GM19099 (cell line): ENCODE measurements around the gene GADD45B.

Experiments used
- POLR2A ChIP-seq: IDR thresholded peaks from 3 replicates; pipeline ENCODE4 v1.6.1; 2011; ENCODE audit warnings: low read depth; ENCODE audit not compliant: insufficient read length; ENCODE audit errors: extremely low read depth

Gene GADD45B

DNA sequence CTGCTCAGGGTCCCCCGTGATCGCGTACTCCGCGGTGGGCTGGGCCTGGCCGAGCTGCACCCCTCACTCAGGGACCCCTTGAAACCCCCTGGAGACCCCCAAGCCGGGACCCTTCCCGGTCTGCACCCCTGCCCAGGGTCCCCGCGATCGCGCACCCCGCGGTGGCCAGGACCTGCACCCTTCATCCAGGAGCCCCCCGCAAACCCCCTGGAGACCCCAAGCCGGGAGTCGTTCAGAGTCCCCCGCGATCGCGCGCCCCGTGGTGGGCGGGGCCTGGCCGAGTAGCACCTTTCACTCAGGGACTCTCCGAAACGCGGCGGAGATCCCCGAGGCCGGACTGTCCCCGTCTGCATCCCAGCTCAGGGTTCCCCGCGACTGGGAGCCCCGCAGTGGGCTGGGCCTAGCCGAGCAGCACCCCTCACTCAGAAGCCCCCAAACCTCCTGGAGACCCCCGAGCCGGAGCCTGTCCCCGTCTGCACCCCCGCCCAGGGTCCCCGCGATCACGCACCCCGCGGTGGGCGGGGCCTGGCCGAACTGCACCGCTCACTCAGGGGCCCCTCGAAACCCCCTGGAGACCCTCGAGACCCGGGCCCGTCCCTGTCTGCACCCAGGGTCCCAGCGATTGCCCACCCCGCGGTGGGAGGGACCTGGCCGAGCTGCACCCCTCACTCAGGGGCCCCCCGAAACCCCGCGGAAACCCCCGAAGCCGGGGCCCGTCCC lies 19.9 kb upstream of the GADD45B start:
- TF ChIP-seq POLR2A = no peak

DNA sequence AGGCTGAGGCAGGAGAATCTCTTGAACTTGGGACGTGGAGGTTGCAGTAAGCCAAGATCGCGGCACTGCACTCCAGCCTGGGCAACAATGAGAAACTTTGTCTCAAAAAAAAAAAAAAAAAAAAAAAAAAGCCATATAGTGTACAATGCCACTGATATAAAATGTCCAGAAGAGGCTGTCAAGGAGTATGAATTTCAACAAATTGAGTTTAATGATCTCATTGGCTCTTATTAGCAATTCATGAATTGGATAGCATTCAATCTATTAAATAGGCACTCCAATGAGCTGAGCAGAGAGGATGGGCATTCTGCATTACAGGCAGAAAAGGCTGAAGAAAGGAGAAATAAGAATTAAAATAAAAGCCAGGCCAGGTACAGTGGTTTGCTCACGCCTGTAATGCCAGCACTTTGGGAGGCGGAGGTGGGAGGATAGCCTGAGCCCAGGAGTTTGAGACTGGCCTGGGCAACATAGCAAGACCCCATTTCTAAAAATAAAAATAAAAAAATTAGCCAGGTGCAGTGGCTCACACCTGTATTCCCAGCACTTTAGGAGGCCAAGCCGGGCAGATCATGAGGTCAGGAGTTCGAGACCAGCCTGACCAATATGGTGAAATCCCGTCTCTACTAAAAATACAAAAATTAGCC lies 18.4 kb upstream of the GADD45B start:
- TF ChIP-seq POLR2A = no peak

DNA sequence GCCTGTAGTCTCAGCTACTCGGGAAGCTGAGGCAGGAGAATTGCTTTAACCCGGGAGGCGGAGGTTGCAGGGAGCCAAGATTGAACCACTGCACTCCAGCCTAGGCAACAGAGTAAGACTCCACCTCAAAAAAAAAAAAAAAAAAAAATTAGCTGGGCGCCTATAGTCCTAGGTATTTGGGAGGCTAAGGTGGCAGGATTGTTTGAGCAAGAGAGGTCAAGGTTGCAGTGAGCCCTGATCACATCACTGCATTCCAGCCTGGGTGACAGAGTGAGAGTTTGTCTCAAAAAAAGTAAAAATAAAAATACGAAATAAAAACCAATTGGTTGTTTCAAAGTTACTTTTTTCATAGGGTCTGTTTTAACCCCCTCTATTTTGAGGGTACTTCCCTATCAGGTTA lies 17.9 kb upstream of the GADD45B start:
- no peak for TF ChIP-seq POLR2A

DNA sequence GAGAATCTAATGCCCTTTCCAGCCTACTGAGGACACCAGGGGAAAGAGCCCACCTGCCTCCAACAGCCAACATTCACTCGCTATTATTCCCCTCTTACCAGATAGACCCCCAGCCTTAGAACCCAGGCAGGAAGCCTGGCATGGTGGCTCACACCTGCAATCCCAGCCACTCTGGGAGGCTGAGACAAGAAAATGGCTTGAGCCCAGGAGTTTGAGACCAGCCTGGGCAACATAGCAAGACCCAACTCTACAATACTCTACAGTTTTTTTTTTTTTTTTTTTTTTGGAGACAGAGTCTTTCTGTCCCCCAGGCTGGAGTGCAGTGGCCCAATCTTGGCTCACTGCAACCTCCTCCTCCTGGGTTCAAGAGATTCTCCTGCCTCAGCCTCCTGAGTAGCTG lies 15.7 kb upstream of the GADD45B start:
- no peak for TF ChIP-seq POLR2A

DNA sequence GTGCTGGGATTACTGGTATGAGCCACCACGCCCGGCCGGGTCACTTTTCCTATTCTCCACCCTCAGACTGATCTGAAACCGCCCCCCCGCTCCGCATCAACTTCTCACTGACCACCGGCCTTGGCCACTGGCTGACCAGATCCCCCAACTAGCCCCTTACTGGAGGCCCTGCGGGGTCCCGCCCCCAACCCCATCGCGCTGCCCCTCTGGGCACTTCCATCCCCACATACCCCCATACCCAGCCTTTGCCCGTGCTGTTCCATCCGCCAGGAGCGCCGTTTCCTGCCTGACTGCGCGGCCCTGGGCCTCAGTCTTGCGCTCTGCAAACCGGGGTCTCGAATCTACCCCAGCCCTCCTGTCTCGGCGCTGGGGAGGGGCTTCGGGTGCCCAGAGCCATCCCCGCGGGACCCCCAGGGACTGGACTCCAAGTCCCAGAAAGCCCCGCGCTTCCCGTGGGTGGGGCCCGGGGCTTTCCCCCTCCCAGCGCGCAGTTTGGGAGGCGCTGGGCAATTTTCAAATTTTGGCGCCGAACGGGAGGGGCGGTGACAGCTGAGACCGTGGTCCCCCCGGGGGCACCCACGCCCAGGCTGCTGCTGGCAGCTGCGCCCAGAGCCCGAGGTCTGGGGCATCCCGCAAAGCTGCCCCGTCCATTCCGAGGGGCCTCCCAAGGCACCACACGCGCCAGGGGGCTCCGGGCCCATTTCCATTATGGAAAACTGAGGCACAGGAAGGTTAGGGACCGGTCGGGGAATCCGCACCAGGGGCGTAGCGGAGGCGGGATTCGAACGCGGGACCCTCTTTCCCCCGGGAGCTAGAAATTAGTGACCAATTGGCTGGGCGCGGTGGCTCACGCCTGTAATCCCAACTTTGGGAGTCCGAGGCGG lies 13.9 kb upstream of the GADD45B start:
- peak; percentile 54 for TF ChIP-seq POLR2A

GRCh38 chr19:2462635-2463421 lies 13.1 kb upstream of the GADD45B start:
- no peak for TF ChIP-seq POLR2A

GRCh38 chr19:2464389-2464788 lies 11.5 kb upstream of the GADD45B start:
- no peak for TF ChIP-seq POLR2A

DNA sequence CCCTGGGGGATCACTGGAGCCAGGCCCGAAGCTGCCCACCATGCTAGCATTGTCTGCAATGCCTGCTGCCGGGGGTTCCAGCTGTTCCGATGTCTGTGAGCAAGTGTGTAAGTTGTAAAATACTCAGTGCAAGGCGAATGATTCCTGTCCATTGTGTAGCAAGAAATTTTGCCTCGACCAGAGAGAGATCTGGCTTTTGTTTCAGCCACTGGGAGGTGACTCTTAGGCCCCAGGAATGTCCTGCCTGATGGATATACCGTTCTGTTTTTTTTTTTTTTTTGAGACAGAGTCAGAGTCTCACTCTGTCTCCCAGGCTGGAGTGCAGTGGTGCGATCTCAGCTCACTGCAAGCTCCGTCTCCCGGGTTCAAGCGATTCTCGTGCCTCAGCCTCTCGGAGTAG lies 7.3 kb upstream of the GADD45B start:
- TF ChIP-seq POLR2A = no peak

DNA sequence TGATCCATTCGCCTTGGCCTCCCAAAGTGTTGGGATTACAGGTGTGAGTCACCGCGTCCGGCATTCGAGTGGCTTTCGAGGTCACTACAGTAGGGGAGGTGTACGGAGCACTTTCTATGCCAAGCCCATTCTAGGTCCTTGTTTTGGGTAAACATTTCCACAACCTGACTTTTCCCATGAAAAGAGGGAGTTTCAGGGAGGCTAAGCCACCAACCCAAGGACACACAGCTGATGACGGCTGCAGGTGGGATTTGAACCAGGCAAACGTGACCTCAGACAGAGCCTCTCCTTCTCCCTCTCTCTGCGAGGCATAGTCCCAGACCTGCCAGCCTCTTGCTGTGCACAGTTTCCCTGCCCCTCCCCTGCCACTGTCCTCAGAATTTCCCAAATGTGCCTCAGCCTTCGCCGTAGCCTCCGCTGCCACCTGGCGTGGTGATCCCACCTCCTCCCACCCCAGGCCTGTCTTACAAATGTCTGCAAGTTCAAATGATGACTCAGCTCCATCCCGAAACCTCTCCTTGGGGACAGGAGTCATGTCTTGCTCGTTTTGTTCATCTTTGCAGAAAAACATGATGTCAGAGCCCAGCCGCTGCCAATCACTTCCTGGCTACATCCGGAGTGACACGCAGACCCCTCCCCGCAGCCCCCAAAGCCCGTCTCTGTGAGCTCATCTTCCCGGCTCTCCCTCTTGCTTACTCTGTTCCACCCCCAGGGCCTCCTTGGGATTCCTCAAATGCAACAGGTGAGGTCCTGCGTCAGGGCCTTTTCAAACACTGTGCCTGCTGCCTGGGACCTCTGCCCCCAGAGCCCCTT lies 6.6 kb upstream of the GADD45B start:
- no peak for TF ChIP-seq POLR2A

- no peak for TF ChIP-seq POLR2A
These were observed 1.5 kb upstream of the GADD45B start for GRCh38 chr19:2474232-2475017.

- TF ChIP-seq POLR2A = no peak
These were observed 767 bp upstream of the GADD45B start for GRCh38 chr19:2475018-2475701.

DNA sequence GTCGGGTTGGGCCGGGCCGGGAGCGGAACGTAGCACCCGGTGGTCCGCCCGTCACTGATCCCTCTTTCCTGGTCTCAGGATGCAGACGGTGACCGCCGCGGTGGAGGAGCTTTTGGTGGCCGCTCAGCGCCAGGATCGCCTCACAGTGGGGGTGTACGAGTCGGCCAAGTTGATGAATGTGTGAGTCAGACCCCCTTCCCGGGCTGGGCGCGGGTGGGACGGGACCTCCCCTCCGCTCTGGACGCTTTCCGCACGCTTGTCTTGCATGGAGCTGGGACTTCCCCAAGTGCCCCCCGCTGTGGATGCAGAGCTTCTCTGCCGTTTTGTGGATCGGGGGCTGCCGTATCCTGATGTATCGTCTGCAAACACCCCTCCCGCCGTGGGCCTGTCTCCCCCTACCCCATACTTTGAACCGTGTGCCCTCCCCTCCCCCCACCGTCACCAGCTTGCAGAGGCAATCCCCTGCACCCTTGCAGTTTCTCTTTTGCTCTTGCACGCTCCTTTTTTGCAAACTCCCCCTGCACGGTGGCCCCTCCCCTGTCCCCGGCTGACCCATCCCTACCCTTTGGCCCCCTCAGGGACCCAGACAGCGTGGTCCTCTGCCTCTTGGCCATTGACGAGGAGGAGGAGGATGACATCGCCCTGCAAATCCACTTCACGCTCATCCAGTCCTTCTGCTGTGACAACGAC lies 669 bp downstream of the GADD45B start:
- no peak for TF ChIP-seq POLR2A

GRCh38 chr19:2477141-2477710 lies 1.3 kb downstream of the GADD45B start:
- no peak for TF ChIP-seq POLR2A
